Fibroblast of the aortic adventitia (primary cell): ENCODE results near the gene UPF3A. TPM values are rescaled to one million over a fixed set of nuclear protein-coding genes. Genes with fewer than 3 reads are reported as not detected.
"Not testable (repeated sequence)": the region's sequence is repeated elsewhere in the genome, so short reads cannot be mapped to it uniquely, and the experiment has no call there.

Experiments
- DNase-seq: peaks from one replicate; pipeline ENCODE4 v3.0.0-alpha.2; 2010; ENCODE audit warnings: low read depth
- H3K4me3 ChIP-seq: 2 replicates; pipeline ENCODE4 v1.5.1; 2011; ENCODE audit warnings: low read depth, mild to moderate bottlenecking, control low read depth, low read length, moderate library complexity
- CTCF ChIP-seq: IDR thresholded peaks from 2 replicates; pipeline ENCODE4 v1.5.1; 2011; ENCODE audit warnings: mild to moderate bottlenecking, low read length, control low read depth, inconsistent platforms; ENCODE audit not compliant: insufficient read depth
- total RNA-seq: library from RNA; depleted of rRNA; stranded (reverse); fragments of >200 nt; gene quantifications from 2 replicates; pipeline ENCODE4 v1.2.3, GENCODE V29; 2012; ENCODE audit warnings: low replicate concordance

Gene UPF3A
- total RNA-seq, 1 donor = 32.1 TPM

- TF ChIP-seq CTCF = no peak
- DNase-seq = no peak
- no peak overlapping the region for H3K4me3 ChIP-seq
These were observed 53.1 kb downstream of the UPF3A start for GRCh38 chr13:114334305-114335053.

GRCh38 chr13:114336457-114336856 lies 55.1 kb downstream of the UPF3A start:
- not testable (repeated sequence) for H3K4me3 ChIP-seq, DNase-seq

- no peak for TF ChIP-seq CTCF
- no peak for DNase-seq
- H3K4me3 ChIP-seq = no peak overlapping the region
These were observed 57.6 kb downstream of the UPF3A start for GRCh38 chr13:114338959-114339358.

GRCh38 chr13:114339857-114340534 lies 58.6 kb downstream of the UPF3A start:
- no peak overlapping the region for H3K4me3 ChIP-seq
- DNase-seq = peak; percentile 53
- TF ChIP-seq CTCF = peak; percentile 73

GRCh38 chr13:114341003-114341777 lies 59.8 kb downstream of the UPF3A start:
- H3K4me3 ChIP-seq = no peak overlapping the region
- no peak for DNase-seq
- no peak for TF ChIP-seq CTCF

GRCh38 chr13:114347256-114347655 lies 65.9 kb downstream of the UPF3A start:
- not testable (repeated sequence) for DNase-seq

GRCh38 chr13:114352763-114353162 lies 71.4 kb downstream of the UPF3A start:
- peak; percentile 38 for TF ChIP-seq CTCF
- DNase-seq, H3K4me3 ChIP-seq: not testable (repeated sequence)

More at GRCh38 chr13:114347256-114347655, 65.9 kb downstream of the UPF3A start:
- not testable (repeated sequence) for H3K4me3 ChIP-seq

- DNase-seq, H3K4me3 ChIP-seq: not testable (repeated sequence)
These were observed 72.0 kb downstream of the UPF3A start for GRCh38 chr13:114353382-114353781.
